Upper lobe of left lung (tissue), 4 donors: ENCODE results near the gene DENND1A.

ENCODE experiments used
- CTCF ChIP-seq, 6 experiments: fragments of 450-650 bp in 4 of 6; fragments of 200-600 bp in 2 of 6; sonication (generic) in 2 of 6; IDR thresholded peaks; one replicate each; pipeline ENCODE4 v1.5.1; 2016 to 2019; ENCODE audit warnings: antibody characterized with exemption in 6 of 6
- EP300 ChIP-seq, 4 donors: sonication (generic); formaldehyde crosslinking; IDR thresholded peaks; one replicate each; pipeline ENCODE4 v1.5.1; 2017; ENCODE audit warnings: antibody characterized with exemption in 4 of 4, control low read depth in 2 of 4

GRCh38 chr9:123370526-123371227, 559.2 kb downstream of the DENND1A start:
- TF ChIP-seq CTCF (IDR thresholded peaks at IDR 0.05), result no peak
- TF ChIP-seq EP300 (IDR thresholded peaks at IDR 0.05), result no peak
